Osteoblast (primary cell): ENCODE data around the gene SH2D3C. TPM values are rescaled to one million over a fixed set of nuclear protein-coding genes. Genes with fewer than 3 reads are reported as not detected.

Experiments
- DNase-seq: peaks from one replicate; pipeline ENCODE4 v3.0.0; 2011; ENCODE audit warnings: low spot score, mixed read lengths; ENCODE audit not compliant: insufficient read length; ENCODE audit errors: missing footprints
- H2AFZ ChIP-seq: 2 replicates; pipeline ENCODE4 v1.6.0; 2011; ENCODE audit warnings: mild to moderate bottlenecking, low read length
- H3K27ac ChIP-seq: 2 replicates; pipeline ENCODE4 v1.5.1; 2011; ENCODE audit warnings: mild to moderate bottlenecking, low read depth, low read length, moderate library complexity
- H3K27me3 ChIP-seq: 2 replicates; pipeline ENCODE4 v1.6.0; 2012; ENCODE audit warnings: mild to moderate bottlenecking, control low read depth, inconsistent platforms, low read length, moderate library complexity; ENCODE audit not compliant: insufficient read depth
- H3K36me3 ChIP-seq: 2 replicates; pipeline ENCODE4 v1.5.1; 2011; ENCODE audit warnings: mild to moderate bottlenecking, low read length, control low read depth, moderate library complexity; ENCODE audit not compliant: insufficient read depth
- H3K4me1 ChIP-seq: 2 replicates; pipeline ENCODE4 v1.5.1; 2011; ENCODE audit warnings: mild to moderate bottlenecking, low read length, control low read depth, moderate library complexity; ENCODE audit not compliant: insufficient read depth
- H3K4me2 ChIP-seq: 2 replicates; pipeline ENCODE4 v1.6.0; 2011; ENCODE audit warnings: mild to moderate bottlenecking, low read length; ENCODE audit not compliant: insufficient read depth
- H3K4me3 ChIP-seq: fragments of 200-600 bp; sonication (generic); 3 replicates; pipeline ENCODE4 v1.5.1; 2012; ENCODE audit warnings: mild to moderate bottlenecking, low read length, inconsistent platforms; ENCODE audit not compliant: insufficient read depth
- H3K79me2 ChIP-seq: 2 replicates; pipeline ENCODE4 v1.6.0; 2012; ENCODE audit warnings: mild to moderate bottlenecking, low read length, control low read depth, inconsistent platforms; ENCODE audit not compliant: insufficient read depth
- H3K9me3 ChIP-seq: 2 replicates; pipeline ENCODE4 v1.5.1; 2011; ENCODE audit warnings: low read depth, low read length, control low read depth
- H4K20me1 ChIP-seq: 2 replicates; pipeline ENCODE4 v1.6.0; 2012; ENCODE audit warnings: mild to moderate bottlenecking, low read length, control low read depth; ENCODE audit not compliant: insufficient read depth
- total RNA-seq: library from RNA; depleted of rRNA; stranded (reverse); fragments of >200 nt; gene quantifications from 2 replicates; pipeline ENCODE4 v1.2.3, GENCODE V29; 2012
- TF ChIP-seq, protein P1 (sequence below): IDR thresholded peaks from 2 replicates; pipeline ENCODE4 v1.5.1; 2011; ENCODE audit warnings: mild to moderate bottlenecking, low read depth, low read length, moderate library complexity; ENCODE audit errors: extremely low read depth

SH2D3C gene
- total RNA-seq, 1 donor = 0.36 TPM

DNA sequence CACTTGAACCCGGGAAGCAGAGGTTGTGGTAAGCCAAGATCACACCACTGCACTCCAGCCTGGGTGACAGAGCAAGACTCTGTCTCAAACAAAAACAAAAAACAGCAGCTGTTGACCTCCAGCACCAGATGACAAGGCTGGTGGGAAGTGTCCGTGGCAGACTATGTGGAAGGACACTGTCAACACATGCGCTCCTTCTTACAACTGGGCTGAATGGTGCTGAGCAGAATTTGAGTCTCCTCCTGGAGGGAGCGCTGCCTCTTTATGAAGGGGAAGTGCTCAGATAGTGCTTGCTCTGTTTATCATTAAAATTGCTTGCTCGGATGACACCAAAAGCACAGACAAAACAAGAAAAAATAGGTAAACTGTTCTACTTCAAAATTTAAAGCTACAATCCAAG, 80.9 kb downstream of the SH2D3C start:
- Histone ChIP-seq H3K79me2 (no peaks in the 10 kb centered on the region), H3K27me3 (no peaks in the 10 kb centered on the region), H3K27ac (no peak overlapping the region), H4K20me1 (no peaks in the 10 kb centered on the region), H3K9me3 (no peaks in the 10 kb centered on the region), H3K4me1 (peaks cover 3% of the 10 kb centered on the region), H3K4me3 (no peak overlapping the region), H3K4me2 (no peak overlapping the region), H2AFZ (no peak overlapping the region), H3K36me3 (peaks cover 4% of the 10 kb centered on the region)
- no peak for DNase-seq
- TF ChIP-seq, protein P1, sequence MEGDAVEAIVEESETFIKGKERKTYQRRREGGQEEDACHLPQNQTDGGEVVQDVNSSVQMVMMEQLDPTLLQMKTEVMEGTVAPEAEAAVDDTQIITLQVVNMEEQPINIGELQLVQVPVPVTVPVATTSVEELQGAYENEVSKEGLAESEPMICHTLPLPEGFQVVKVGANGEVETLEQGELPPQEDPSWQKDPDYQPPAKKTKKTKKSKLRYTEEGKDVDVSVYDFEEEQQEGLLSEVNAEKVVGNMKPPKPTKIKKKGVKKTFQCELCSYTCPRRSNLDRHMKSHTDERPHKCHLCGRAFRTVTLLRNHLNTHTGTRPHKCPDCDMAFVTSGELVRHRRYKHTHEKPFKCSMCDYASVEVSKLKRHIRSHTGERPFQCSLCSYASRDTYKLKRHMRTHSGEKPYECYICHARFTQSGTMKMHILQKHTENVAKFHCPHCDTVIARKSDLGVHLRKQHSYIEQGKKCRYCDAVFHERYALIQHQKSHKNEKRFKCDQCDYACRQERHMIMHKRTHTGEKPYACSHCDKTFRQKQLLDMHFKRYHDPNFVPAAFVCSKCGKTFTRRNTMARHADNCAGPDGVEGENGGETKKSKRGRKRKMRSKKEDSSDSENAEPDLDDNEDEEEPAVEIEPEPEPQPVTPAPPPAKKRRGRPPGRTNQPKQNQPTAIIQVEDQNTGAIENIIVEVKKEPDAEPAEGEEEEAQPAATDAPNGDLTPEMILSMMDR = no peak

DNA sequence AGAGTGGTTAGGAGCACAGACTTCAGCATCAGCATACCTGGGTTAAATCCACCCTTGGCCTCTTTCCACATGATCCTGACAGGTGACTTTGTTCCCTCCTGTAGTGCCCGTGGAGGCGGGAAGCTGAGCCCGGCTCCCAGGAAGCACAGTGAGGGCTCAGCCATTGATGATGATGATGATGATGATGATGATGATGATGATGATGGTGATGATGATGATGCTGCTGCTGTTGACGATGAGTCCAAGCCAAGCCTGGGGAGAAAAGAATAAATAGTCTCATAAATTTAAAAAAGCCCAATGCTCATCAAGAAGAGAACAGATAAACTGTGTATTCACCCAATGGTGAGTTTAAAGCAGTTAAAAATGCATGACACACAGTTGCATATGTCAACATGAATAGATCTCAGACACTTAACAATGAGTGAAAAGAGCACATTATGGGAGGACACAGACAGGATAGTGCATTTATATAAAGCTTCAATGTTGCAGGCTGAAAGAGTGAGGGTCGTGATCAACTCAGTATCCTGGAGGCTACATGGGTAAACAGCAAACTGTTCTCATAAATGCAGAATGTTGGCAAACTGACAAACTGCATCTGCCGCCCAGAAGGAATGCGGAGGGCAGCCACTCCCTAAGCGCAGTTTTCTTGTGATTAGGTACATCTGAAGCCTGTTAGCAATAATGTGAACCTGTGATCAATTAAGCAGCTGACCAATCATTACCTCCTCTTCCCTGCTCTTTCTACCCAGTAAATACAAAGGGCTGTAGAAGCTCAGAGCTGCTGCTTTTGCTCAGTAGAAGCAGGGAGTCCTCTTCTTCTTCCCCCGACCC, 83.4 kb downstream of the SH2D3C start:
- no peak overlapping the region for H2AFZ ChIP-seq
- H3K4me2 ChIP-seq = no peak overlapping the region
- H4K20me1 ChIP-seq = no peaks in the 10 kb centered on the region
- no peak overlapping the region for H3K4me3 ChIP-seq
- H3K36me3 ChIP-seq = peaks cover 16% of the 10 kb centered on the region
- TF ChIP-seq, protein P1 = no peak
- DNase-seq = peak; percentile 72
- H3K27me3 ChIP-seq = no peaks in the 10 kb centered on the region
- no peak overlapping the region for H3K27ac ChIP-seq
- no peaks in the 10 kb centered on the region for H3K79me2 ChIP-seq
- H3K9me3 ChIP-seq = no peaks in the 10 kb centered on the region
- peaks cover 3% of the 10 kb centered on the region for H3K4me1 ChIP-seq

DNA sequence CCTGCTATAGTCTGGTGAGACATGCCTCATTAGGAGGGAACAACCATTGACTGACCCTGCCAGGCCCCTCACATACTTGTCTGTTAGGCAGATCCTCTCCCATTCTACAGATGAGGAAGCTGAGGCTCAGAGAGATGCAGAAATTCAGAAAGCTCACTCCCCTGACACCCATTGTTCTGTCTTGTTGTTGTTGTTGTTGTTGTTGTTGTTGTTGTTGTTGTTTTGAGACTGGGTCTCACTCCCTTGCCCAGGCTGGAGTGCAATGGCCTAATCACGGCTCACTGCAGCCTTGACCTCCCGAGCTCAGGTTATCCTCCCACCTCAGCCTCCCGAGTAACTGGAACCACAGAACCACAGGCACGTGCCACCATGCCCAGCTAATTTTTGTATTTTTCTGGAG, 84.8 kb downstream of the SH2D3C start:
- no peaks in the 10 kb centered on the region for H4K20me1 ChIP-seq
- peaks cover 17% of the 10 kb centered on the region for H3K36me3 ChIP-seq
- H3K27me3 ChIP-seq = no peaks in the 10 kb centered on the region
- no peaks in the 10 kb centered on the region for H3K79me2 ChIP-seq
- TF ChIP-seq, protein P1 = no peak
- no peak overlapping the region for H3K27ac ChIP-seq
- no peak overlapping the region for H3K4me3 ChIP-seq
- no peaks in the 10 kb centered on the region for H3K4me1 ChIP-seq
- H3K4me2 ChIP-seq = no peak overlapping the region
- no peak overlapping the region for H2AFZ ChIP-seq
- no peaks in the 10 kb centered on the region for H3K9me3 ChIP-seq
- DNase-seq = no peak

DNA sequence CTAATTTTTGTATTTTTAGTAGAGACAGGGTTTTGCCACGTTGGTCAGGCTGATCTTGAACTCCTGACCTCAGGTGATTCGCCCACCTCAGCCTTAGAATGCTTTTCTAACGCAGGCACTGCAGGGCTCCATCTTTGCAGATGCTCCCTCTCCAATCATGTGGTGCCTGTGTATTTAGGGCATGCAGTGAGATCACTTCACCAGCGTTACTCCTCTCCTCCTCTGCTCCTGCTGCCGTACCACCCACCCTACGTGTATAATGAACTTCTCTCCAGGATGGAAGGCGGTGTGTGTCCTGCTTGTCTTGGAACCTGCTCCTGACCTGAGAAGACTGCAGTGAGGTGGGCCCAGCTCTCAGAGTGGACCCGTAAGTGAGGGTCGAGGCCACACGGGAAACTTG, 85.3 kb downstream of the SH2D3C start:
- H3K9me3 ChIP-seq = no peaks in the 10 kb centered on the region
- no peaks in the 10 kb centered on the region for H3K79me2 ChIP-seq
- no peak overlapping the region for H2AFZ ChIP-seq
- DNase-seq = peak; percentile 46
- H3K27me3 ChIP-seq = no peaks in the 10 kb centered on the region
- no peak overlapping the region for H3K4me3 ChIP-seq
- no peaks in the 10 kb centered on the region for H3K4me1 ChIP-seq
- no peaks in the 10 kb centered on the region for H4K20me1 ChIP-seq
- no peak overlapping the region for H3K4me2 ChIP-seq
- H3K27ac ChIP-seq = no peak overlapping the region
- TF ChIP-seq, protein P1 = no peak
- peaks cover 18% of the 10 kb centered on the region for H3K36me3 ChIP-seq
